ENCODE measurements around the gene CLTA. TPM values are rescaled to one million over a fixed set of nuclear protein-coding genes. Genes with fewer than 3 reads are reported as not detected.
"Not testable (repeated sequence)": the region's sequence is repeated elsewhere in the genome, so short reads cannot be mapped to it uniquely, and the experiment has no call there.

CLTA gene
- polyA plus RNA-seq, 1 donor = 111 TPM

- not testable (repeated sequence) for DNase-seq (ENCODE audit: low read depth)
These were observed 48.5 kb downstream of the CLTA start for GRCh38 chr9:36239205-36239604.

GRCh38 chr9:36239675-36240074 is 49.0 kb downstream of the CLTA start:
- not testable (repeated sequence) for DNase-seq (ENCODE audit: low read depth)

GRCh38 chr9:36245906-36246305 is 55.2 kb downstream of the CLTA start:
- DNase-seq (ENCODE audit: low read depth) = no peak

- no peak for DNase-seq (ENCODE audit: low read depth)
These were observed 56.6 kb downstream of the CLTA start for GRCh38 chr9:36247356-36247755.

GRCh38 chr9:36248061-36248460 is 57.3 kb downstream of the CLTA start:
- peak; percentile 19 for DNase-seq (ENCODE audit: low read depth)

GRCh38 chr9:36249189-36249588 is 58.5 kb downstream of the CLTA start:
- no peak for DNase-seq (ENCODE audit: low read depth)

- DNase-seq (ENCODE audit: low read depth) = no peak
These were observed 59.4 kb downstream of the CLTA start for GRCh38 chr9:36250079-36250478.

GRCh38 chr9:36251428-36251827 is 60.7 kb downstream of the CLTA start:
- no peak for DNase-seq (ENCODE audit: low read depth)

GRCh38 chr9:36258208-36258995 is 67.7 kb downstream of the CLTA start, which contains the start of gene GNE:
TSS of gene GNE (minus strand) at chr9:36258448. CDS start at chr9:36249355, 9,093 bp downstream.
- DNase-seq (ENCODE audit: low read depth) = peak; percentile 88

GRCh38 chr9:36258996-36259533 is 68.3 kb downstream of the CLTA start:
- DNase-seq (ENCODE audit: low read depth) = no peak

Other genes starting within 250 kb of the CLTA start
- 0.23 TPM for gene OR2S2, start 232.8 kb upstream of the CLTA start, polyA plus RNA-seq (ENCODE audit: insufficient read length)
- gene RECK, start 154.0 kb upstream of the CLTA start, polyA plus RNA-seq (ENCODE audit: insufficient read length) = 20.7 TPM
- gene GLIPR2, start 54.2 kb upstream of the CLTA start, polyA plus RNA-seq (ENCODE audit: insufficient read length) = 97.5 TPM
- gene CCIN, start 21.5 kb upstream of the CLTA start, polyA plus RNA-seq (ENCODE audit: insufficient read length) = 0.58 TPM
- 13.2 TPM for gene GNE, start 67.5 kb downstream of the CLTA start, polyA plus RNA-seq (ENCODE audit: insufficient read length)
- 25.3 TPM for gene RNF38, start 209.3 kb downstream of the CLTA start, polyA plus RNA-seq (ENCODE audit: insufficient read length)

Data from forelimb muscle (tissue), 1 donor.